Myocyte (in vitro differentiated cells): Measurements from ENCODE around the gene TCF12. TPM values are rescaled to one million over a fixed set of nuclear protein-coding genes. Genes with fewer than 3 reads are reported as not detected.

Experiments
- DNase-seq: peaks from one replicate; pipeline ENCODE4 v3.0.0-alpha.2; 2012; ENCODE audit warnings: low read depth
- total RNA-seq: library from RNA; depleted of rRNA; stranded (reverse); fragments of >200 nt; gene quantifications from 2 replicates; pipeline ENCODE4 v1.2.3, GENCODE V29; 2014

The TCF12 gene
- total RNA-seq, 1 donor from 2014 or later, result 128 TPM

DNA sequence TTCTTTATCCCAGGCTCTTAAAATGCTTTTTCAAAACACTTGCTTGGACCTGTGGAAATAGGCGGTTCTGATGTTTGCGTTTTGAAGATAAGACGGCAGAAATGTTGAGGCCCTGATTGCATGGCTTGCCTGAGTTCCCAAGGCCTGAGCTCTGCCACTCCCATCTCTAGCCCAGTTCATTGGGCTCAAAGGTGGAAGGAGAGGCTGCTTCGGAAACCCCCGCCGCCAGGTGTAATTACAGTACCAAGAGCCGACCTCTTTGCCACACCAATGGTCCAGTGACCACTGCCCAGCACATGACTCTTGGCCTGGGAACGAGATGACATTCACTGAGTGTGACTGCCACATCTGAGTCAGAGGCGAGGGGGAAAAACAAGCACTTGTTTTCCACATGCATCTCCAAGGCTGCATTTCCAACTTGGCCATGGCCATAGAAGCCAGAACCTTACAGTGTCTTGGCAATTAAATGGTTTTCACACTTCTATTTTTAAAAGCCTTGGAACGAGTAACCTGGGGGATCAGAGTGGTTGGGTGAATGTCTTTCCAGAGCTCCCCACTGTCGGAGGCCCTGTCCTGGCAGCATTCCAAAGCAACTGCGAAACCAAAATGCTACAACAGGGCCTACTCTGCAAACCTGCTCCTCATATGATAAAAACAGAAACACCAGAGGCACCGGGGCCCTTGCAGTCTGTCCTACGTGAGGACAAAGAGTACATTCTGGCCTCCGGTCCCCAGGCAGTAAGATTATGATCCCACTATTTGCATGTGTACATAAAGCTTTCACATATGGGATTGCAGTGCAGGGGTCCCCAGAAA is 394.1 kb downstream of the TCF12 start:
- peak; percentile 79 for DNase-seq

DNA sequence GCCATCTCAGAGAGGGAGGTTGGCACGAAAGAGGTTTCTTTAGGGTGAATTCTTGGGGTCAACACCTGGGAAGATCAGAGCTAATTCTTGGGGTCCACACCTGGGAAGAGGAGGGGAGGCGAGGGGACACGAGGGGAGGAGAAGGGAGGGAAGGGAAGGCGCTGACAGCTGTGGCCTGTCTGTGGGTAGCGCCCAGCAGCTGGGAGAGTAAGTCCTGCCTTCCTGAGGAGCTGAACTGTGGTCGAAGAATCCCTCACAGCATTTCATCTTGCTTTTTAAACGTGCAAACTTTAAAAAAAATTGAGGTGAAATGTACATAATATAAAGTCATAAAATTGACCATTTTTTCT is 394.7 kb downstream of the TCF12 start:
- DNase-seq, result peak; percentile 48

- DNase-seq, result no peak
These were observed 395.8 kb downstream of the TCF12 start for GRCh38 chr15:57314221-57314620.

- no peak for DNase-seq
These were observed 398.0 kb downstream of the TCF12 start for GRCh38 chr15:57316451-57316850.

- DNase-seq, result no peak
These were observed 400.9 kb downstream of the TCF12 start for GRCh38 chr15:57319226-57319918.

GRCh38 chr15:57319919-57320560 is 401.6 kb downstream of the TCF12 start:
- no peak for DNase-seq

DNA sequence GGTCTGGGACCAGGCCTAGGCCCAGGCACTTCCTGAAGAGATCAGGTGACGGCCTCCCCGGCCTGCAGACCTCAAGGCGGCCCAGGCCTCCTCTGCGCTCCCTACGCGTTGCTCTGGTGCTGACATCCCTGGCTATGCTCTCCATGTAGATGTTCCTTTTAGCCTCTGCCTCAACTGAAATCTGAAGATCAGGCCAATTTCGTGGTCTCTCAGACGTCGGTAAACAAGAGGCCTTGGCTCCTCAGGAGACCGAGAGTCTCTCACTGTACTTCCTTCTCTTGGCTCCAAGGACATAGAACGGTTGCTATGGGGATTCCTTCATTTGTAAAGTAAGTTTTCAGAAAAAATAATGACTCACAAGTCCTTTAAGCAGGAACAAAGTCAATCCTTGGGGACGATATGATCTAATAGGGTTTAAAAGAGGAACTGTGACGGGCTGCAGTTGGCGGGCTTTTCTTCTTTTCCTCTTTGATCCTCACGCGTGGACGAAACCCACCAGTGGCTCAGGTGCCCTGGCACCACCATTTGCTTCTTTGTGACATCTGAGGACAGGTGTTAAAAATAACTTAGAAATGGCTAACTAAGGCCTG is 402.3 kb downstream of the TCF12 start:
- peak; percentile 51 for DNase-seq

- no peak for DNase-seq
These were observed 403.0 kb downstream of the TCF12 start for GRCh38 chr15:57321485-57321884.

GRCh38 chr15:57321973-57322601 is 403.6 kb downstream of the TCF12 start:
- peak; percentile 81 for DNase-seq

DNA sequence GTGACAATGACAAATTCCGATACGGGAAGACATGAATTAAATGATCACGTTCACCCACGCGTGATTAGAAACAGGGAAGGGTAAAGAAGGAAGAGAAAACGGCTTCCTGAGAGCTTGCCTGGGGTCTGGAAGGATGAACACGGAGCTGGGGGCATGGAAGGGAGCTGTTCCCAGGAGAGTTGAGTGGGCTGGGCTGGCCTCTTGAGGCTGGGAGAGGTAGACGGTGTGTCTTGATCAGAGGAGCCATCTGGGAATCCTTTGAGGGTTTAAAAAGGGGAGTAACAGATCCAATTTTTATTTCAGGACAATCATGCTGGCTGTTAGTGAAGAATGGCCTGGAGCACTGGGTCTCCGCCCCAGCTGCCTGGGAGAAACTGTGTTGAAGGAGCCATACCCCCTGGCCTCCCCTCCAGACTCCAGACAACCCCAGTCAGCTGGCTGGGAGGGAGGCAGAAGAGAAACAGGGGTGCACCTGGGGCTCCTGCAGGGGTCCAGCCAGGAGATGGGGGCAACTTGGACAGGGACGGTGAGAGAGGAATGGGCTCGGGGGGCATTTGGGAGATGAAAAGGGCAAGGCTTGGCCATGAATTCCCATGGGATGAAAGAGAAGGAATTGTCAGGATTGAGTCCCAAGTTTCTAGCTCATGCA is 404.3 kb downstream of the TCF12 start:
- no peak for DNase-seq

- DNase-seq, result no peak
These were observed 404.9 kb downstream of the TCF12 start for GRCh38 chr15:57323299-57323805.

DNA sequence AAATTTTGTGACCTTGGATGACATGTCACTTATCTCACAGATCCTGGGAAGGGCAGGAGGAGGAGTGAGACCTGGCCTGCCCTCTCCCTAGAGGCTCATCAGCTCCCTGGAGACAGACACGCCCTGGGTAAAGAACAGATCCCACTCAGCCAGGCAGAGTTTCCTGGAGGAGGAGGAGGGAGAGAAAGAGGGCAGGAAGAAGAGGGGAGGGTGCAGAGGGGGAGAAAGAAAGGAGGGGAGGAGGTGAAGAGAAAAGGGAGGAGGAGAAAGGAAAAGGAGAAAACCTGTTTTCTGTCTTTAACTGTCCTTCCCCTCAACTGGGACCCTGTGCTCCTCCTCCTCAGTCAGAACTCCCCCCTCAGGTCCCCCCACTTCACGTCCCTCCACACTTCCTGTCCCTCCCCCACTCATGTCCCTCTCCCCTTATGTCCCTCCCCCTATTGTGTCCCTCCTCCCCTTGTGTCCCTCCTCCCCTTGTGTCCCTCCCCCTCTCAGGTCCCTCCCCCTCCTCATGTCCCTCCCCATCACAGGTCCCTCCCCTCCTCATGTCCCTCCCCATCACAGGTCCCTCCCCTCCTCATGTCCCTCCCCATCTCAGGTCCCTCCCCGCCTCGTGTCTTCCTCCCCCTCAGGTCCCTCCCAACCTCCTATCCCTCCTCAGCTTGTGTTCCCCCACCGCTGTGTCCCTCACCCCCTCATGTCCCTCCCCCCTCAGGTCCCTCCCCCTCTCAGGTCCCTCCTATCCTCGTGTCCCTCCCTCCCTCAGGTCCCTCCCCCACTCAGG is 405.6 kb downstream of the TCF12 start:
- DNase-seq, result peak; percentile 66

- DNase-seq, result no peak
These were observed 406.1 kb downstream of the TCF12 start for GRCh38 chr15:57324590-57324890.

DNA sequence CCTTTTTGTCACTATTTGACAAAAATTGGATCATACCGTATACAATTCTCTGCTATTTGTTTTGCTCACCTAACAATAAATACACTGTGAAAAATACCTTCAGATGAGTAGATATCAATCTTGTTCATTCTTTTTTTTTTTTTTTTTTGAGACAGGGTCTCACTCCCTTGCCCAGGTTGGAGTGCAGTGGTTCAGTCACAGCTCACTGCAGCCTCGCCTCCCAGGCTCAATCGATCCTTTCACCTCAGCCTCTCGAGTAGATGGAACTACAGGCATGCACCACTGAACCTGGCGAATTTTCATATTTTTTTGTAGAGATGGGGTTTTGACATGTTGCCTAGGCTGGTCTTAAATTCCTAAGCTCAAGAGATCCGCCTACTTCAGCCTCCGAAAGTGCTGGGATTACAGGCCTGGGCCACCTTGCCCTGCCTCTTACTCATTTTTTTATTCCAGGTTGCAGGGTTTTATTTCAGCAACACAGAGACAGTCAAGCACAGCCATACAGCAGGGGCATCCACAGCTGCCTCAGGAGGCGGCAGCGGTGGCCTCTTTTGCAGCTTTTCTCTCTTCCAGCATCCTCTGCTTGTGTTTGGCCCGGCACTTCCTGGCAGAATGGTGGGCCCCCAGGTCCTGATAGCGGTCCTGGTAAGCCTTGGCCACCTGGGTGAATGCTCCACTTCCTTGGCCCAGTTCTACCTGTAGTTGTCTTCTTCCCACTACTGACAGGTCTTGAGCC is 406.7 kb downstream of the TCF12 start:
- no peak for DNase-seq

DNA sequence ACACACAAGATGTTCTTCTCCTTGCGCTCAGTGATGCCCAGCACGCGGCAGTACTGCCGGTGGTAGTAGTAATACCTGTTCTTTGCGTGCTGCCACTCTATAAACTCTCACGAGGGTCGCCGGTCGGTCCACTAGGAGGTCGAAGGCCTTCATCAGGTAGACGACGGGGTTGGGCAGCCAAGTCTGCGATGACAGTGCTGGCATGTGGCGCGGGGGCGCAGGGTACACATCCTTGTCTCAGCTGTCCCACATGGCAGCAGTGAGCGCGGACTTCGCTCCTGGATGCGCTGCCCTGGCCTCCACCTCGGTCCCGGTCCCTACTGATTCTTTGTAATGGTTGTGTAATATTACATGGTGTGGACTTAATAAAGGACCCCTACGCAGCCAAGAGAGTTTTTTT is 407.8 kb downstream of the TCF12 start:
- DNase-seq, result no peak

DNA sequence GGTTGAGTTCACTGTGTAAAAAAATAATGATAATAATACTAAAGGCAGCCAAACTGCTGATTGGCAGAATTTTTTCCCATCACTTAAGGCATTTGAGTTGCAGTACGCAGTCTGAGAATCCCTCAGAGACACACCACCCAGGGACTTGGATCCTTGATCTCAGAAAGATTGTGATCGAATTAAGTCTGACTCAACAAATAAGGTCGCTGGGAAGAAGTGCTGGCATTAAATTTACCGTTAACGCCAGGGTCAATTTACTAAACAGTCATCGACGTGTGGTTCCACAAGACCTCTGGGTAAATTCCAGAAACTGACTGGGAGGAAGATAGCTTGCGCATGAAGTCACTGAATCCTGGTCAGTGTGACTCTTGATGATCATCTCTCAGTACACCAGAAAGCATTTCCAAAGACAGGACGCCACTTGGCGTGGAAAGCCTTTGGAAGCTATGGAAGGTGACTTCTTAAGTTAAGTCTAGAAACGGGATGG is 409.6 kb downstream of the TCF12 start:
- peak; percentile 98 for DNase-seq

GRCh38 chr15:57328479-57328878 is 410.0 kb downstream of the TCF12 start:
- DNase-seq, result no peak

DNA sequence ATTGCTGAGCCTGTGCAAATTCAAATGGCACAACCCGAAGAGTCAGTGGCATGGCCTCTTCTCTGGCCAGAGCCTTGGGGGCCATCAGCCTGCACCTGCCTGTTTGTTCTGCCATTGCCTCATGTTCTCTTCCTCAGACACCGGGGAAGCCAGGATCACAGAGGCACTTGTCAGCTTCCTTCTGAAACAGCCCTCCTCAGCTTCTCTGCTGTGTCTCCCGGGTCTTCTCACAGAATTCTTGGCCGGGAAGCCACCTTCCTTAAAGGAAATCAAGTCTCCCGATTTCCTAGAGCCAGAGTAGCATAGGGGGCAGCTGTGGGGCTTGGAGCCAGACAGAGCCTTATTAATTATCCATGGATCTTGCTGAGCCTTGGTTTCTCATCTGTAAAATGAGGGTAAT is 410.5 kb downstream of the TCF12 start:
- DNase-seq, result peak; percentile 43
